Mucosa of rectum (tissue), 2 donors: ENCODE data around the gene BICD1.

Experiments used
- H3K27ac ChIP-seq, 2 donors: one replicate each; pipeline ENCODE4 v1.7.0; 2013; ENCODE audit warnings: inconsistent platforms in 2 of 2, low read depth in 2 of 2, low read length in 2 of 2
- H3K27me3 ChIP-seq, 2 donors: one replicate each; pipeline ENCODE4 v1.7.0; 2013; ENCODE audit warnings: low read length in 2 of 2; ENCODE audit not compliant: control insufficient read depth in 2 of 2, insufficient read depth in 2 of 2
- H3K36me3 ChIP-seq, 2 donors: one replicate each; pipeline ENCODE4 v1.7.0; 2013; ENCODE audit warnings: low read length in 2 of 2; ENCODE audit not compliant: control insufficient read depth in 2 of 2, insufficient read depth in 2 of 2
- H3K4me1 ChIP-seq, 2 donors: one replicate each; pipeline ENCODE4 v1.7.0; 2013; ENCODE audit warnings: low read length in 2 of 2, mild to moderate bottlenecking in 1 of 2; ENCODE audit not compliant: control insufficient read depth in 2 of 2, insufficient read depth in 2 of 2
- H3K4me3 ChIP-seq, 2 donors: one replicate each; pipeline ENCODE4 v1.7.0; 2013; ENCODE audit warnings: low read length in 2 of 2
- H3K9ac ChIP-seq, 2 donors: one replicate each; pipeline ENCODE4 v1.7.0; 2013; ENCODE audit warnings: low read length in 2 of 2, low read depth in 1 of 2, mild to moderate bottlenecking in 1 of 2
- H3K9me3 ChIP-seq, 2 donors: one replicate each; pipeline ENCODE4 v1.7.0; 2013; ENCODE audit warnings: low read length in 2 of 2; ENCODE audit not compliant: control insufficient read depth in 2 of 2
- donor health status: healthy.
- donor health status: Normal muscosa, but diverticular disease.

BICD1 gene

DNA sequence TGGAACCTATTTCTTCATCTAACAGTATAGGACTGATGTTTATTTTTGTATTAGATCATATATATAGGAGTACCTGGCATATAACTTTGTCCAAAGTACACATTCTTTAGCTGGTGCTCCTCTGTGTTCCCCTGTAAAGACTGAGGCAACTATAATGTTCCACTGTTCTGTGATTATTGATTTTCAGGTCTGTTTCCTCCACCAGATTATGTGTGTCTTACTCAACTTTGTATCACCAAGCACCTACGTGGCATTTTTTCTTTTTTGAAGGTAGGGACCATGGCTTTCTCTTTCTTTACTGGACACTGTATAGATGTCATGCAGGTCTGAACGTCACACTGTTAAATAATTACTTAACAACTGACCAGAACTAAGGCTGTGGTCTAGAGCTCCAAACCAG, 29.3 kb downstream of the BICD1 start:
- no peaks in the 10 kb centered on the region for H3K27me3 ChIP-seq
- H3K9ac ChIP-seq: no peak overlapping the region
- no peak overlapping the region for H3K27ac ChIP-seq
- no peak overlapping the region for H3K4me3 ChIP-seq
- H3K9me3 ChIP-seq: no peaks in the 10 kb centered on the region
- no peaks in the 10 kb centered on the region for H3K4me1 ChIP-seq
- H3K36me3 ChIP-seq: no peaks in the 10 kb centered on the region

DNA sequence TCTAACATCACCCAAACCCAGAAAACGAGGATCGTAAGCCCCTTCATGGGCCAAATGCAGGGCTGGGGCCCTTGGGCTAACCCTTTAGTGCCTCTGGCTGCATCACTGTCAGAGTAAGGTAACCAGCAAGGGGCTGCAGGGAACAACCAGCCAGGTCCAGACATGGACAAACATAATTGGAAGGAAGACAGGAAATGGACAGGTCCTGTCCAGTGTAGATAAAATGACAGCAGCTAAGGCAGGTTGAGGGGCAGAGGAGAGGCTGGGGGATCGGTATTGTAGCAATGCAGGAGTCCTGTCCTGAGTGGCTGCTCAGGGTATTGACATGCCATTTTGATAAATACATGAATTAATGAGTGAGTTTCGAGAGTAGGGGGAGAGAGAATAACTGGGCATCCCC, 29.8 kb downstream of the BICD1 start:
- Histone ChIP-seq H3K27me3 (no peaks in the 10 kb centered on the region), H3K27ac (no peak overlapping the region), H3K9me3 (no peaks in the 10 kb centered on the region), H3K9ac (no peak overlapping the region), H3K4me3 (no peak overlapping the region), H3K4me1 (no peaks in the 10 kb centered on the region), H3K36me3 (no peaks in the 10 kb centered on the region)

- Histone ChIP-seq H3K4me3 (peak overlapping the region; percentile 26 to 57), H3K36me3 (no peaks in the 10 kb centered on the region), H3K9ac (no peak overlapping the region), H3K4me1 (no peaks in the 10 kb centered on the region), H3K27me3 (no peaks in the 10 kb centered on the region), H3K9me3 (no peaks in the 10 kb centered on the region), H3K27ac (peak overlapping the region; percentile 53 to 68)
Measured at GRCh38 chr12:32139064-32139421, 32.4 kb downstream of the BICD1 start.

DNA sequence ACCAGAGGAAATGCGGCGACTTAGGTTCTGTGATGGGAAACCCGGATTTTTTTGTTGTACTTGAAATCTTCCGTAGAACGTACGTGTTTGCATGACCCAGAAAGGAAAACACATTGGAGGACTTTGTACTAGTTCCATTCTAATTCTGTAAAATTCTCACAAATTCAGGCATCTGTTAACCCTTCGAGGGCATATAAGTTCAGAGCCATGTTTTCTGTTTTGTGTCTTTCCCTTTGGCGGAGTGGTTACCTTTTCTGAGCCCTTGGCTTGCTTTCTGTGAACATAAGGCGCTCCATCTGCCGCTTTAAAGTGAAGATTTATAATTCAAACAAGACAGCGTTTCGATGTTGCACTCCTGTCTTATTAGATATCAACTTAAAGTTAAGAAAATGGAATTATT, 34.2 kb downstream of the BICD1 start:
- no peak overlapping the region for H3K9ac ChIP-seq
- H3K27me3 ChIP-seq: no peaks in the 10 kb centered on the region
- H3K36me3 ChIP-seq: no peaks in the 10 kb centered on the region
- no peak overlapping the region for H3K4me3 ChIP-seq
- H3K4me1 ChIP-seq: no peaks in the 10 kb centered on the region
- H3K27ac ChIP-seq: no peak overlapping the region
- H3K9me3 ChIP-seq: no peaks in the 10 kb centered on the region

GRCh38 chr12:32145096-32145495, 38.4 kb downstream of the BICD1 start:
- H3K27ac ChIP-seq: no peak overlapping the region
- no peaks in the 10 kb centered on the region for H3K4me1 ChIP-seq
- no peaks in the 10 kb centered on the region for H3K9me3 ChIP-seq
- no peak overlapping the region for H3K9ac ChIP-seq
- no peaks in the 10 kb centered on the region for H3K36me3 ChIP-seq
- H3K27me3 ChIP-seq: no peaks in the 10 kb centered on the region
- H3K4me3 ChIP-seq: no peak overlapping the region

DNA sequence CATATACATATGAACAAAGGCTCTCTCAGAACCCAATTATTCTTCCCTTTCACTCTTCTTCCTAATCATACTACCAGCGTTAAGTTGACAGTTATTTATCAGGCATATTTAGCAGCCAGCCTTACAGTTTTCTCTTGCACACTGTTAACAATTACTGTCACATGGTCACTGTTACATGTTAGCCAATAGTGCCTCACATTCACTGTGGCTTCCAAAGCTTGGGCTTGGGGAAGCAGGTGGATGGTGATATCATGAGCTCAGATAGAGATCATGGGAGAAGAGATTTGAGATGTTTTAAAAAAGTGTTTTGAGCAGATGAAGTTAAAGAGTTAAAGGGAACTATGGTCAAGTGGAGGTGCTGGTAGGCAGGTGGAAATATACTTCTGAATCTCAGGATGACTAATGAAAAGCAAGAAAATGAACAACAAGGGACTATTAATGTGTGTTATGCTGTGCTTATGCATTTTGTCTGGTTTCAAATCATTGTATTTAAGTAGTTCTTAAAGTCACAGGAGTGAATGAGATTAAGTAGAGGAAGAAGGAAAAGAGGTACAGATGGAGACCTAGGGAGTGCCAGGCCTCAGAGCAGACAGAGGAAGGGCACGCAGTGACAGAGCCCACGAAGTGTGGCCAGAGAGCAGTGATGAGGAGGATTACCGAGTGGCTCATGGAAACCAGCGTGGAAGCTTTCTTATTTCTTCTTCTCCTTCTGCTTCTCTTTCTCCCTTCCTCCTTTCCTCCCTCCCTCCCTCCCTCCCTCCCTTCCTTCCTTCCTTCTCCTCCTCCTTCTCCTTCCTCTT, 39.6 kb downstream of the BICD1 start:
- no peak overlapping the region for H3K9ac ChIP-seq
- H3K9me3 ChIP-seq: no peaks in the 10 kb centered on the region
- H3K4me3 ChIP-seq: no peak overlapping the region
- no peaks in the 10 kb centered on the region for H3K4me1 ChIP-seq
- H3K27ac ChIP-seq: no peak overlapping the region
- no peaks in the 10 kb centered on the region for H3K36me3 ChIP-seq
- H3K27me3 ChIP-seq: no peaks in the 10 kb centered on the region

GRCh38 chr12:32148372-32148771, 41.7 kb downstream of the BICD1 start:
- H3K9ac ChIP-seq: no peak overlapping the region

GRCh38 chr12:32149489-32149888, 42.8 kb downstream of the BICD1 start:
- Histone ChIP-seq H3K36me3 (no peaks in the 10 kb centered on the region), H3K4me3 (no peak overlapping the region), H3K9me3 (no peaks in the 10 kb centered on the region), H3K9ac (no peak overlapping the region), H3K27me3 (no peaks in the 10 kb centered on the region), H3K4me1 (no peaks in the 10 kb centered on the region), H3K27ac (no peak overlapping the region)

More at GRCh38 chr12:32148372-32148771, 41.7 kb downstream of the BICD1 start:
- Histone ChIP-seq H3K4me1 (no peaks in the 10 kb centered on the region), H3K27ac (no peak overlapping the region), H3K36me3 (no peaks in the 10 kb centered on the region), H3K9me3 (no peaks in the 10 kb centered on the region), H3K4me3 (no peak overlapping the region), H3K27me3 (no peaks in the 10 kb centered on the region)

DNA sequence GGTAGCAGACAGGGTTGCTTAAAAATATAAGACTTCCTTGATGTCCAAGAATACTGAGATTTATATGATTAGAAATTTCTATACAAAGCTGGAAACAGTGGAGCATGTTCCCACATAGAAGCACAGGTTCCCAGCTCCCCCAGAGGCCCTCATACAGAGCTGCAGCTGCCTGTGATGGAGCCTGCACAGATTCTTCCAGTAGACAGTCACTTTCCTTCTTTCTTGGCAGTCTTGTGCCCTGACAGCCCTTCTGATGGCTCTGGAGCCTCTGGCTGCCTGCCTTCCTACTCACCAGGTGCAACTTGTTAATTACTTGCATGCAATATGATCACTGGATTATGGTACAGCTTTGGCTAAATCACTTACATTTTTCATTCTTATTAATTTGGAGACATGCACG, 44.4 kb downstream of the BICD1 start:
- no peak overlapping the region for H3K27ac ChIP-seq
- H3K9me3 ChIP-seq: no peaks in the 10 kb centered on the region
- H3K27me3 ChIP-seq: no peaks in the 10 kb centered on the region
- no peaks in the 10 kb centered on the region for H3K4me1 ChIP-seq
- no peaks in the 10 kb centered on the region for H3K36me3 ChIP-seq
- H3K9ac ChIP-seq: no peak overlapping the region
- H3K4me3 ChIP-seq: no peak overlapping the region

DNA sequence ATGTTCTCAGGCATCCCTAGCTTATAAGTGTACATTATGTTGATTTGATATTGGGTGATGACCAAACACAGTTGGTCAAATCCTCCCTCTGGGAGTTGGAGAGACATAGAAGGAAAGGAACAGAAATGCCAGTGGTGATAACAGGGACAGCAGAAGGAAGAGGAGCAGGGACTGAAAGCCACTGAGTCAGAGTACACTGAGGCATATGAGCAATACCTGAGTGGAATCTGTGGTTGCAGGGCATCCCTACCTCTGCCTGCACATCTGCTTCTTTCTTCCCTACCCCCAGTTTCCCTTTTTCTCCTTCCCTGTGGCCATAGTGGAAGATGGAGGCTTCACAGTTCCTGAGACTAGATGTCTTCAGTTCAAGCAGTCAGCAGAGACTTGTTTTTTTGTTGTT, 44.9 kb downstream of the BICD1 start:
- no peak overlapping the region for H3K27ac ChIP-seq

More for the DNA sequence above, 44.9 kb downstream of the BICD1 start:
- H3K4me1 ChIP-seq: no peaks in the 10 kb centered on the region
- H3K36me3 ChIP-seq: no peaks in the 10 kb centered on the region
- H3K27me3 ChIP-seq: no peaks in the 10 kb centered on the region
- H3K9ac ChIP-seq: no peak overlapping the region
- H3K9me3 ChIP-seq: no peaks in the 10 kb centered on the region
- no peak overlapping the region for H3K4me3 ChIP-seq
